ENCODE data around the gene DOCK4. TPM values are rescaled to one million over a fixed set of nuclear protein-coding genes. Genes with fewer than 3 reads are reported as not detected.

The DOCK4 gene
- total RNA-seq, 1 experiment from 2014 or later: 4.9 TPM

DNA sequence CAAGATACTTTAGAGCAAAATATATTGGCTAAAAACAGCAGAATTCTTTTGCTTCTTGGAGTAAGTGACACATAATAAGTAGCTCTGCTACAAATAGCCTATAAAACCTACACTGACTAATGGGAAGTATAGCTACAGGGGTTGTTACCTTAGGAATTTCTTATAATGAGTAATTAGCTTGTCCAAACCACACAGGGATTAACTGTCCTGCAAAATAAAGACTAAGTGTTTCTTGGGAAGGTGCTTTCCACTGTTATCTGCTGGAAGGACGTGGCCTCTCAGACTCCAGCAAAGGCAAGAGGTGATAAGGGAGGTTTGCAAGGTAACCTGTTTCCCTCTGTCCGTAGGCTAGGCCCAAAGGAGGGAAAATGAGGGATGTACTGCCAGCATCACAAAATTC, 302.4 kb downstream of the DOCK4 start:
- H2BK12ac ChIP-seq (ENCODE audit: insufficient read length, low read depth, low read length): no peak overlapping the region
- TF ChIP-seq, protein P1, sequence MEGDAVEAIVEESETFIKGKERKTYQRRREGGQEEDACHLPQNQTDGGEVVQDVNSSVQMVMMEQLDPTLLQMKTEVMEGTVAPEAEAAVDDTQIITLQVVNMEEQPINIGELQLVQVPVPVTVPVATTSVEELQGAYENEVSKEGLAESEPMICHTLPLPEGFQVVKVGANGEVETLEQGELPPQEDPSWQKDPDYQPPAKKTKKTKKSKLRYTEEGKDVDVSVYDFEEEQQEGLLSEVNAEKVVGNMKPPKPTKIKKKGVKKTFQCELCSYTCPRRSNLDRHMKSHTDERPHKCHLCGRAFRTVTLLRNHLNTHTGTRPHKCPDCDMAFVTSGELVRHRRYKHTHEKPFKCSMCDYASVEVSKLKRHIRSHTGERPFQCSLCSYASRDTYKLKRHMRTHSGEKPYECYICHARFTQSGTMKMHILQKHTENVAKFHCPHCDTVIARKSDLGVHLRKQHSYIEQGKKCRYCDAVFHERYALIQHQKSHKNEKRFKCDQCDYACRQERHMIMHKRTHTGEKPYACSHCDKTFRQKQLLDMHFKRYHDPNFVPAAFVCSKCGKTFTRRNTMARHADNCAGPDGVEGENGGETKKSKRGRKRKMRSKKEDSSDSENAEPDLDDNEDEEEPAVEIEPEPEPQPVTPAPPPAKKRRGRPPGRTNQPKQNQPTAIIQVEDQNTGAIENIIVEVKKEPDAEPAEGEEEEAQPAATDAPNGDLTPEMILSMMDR (conservative IDR thresholded peaks at IDR 0.05): no peak
- H3K9ac ChIP-seq (ENCODE audit: extremely low read depth, insufficient read length, low read length): no peak overlapping the region
- no peak for DNase-seq
- H3K79me2 ChIP-seq (ENCODE audit: insufficient read depth, low read length): no peaks in the 10 kb centered on the region
- no peak overlapping the region for H4K5ac ChIP-seq (ENCODE audit: insufficient read length, low read depth, low read length)
- no peak overlapping the region for H2BK15ac ChIP-seq (ENCODE audit: low read depth, low read length)
- WGBS (ENCODE audit: extremely low coverage, insufficient read length, low lambda C conversion rate): no CpG with 5 or more reads among the region's 2 CpGs
- no peak overlapping the region for H2AK5ac ChIP-seq (ENCODE audit: insufficient read length, low read length)
- no peaks in the 10 kb centered on the region for H3K79me1 ChIP-seq (ENCODE audit: insufficient read depth, low read depth, low read length, poor library complexity, severe bottlenecking)
- peaks cover 12 to 16% of the 10 kb centered on the region in 2 experiments for H3K4me1 Mint-ChIP-seq
- no peak overlapping the region for H3K23ac ChIP-seq (ENCODE audit: insufficient read length, low read depth, low read length)
- H2BK5ac ChIP-seq (ENCODE audit: insufficient read length, low read length): no peak overlapping the region
- no peak overlapping the region for H3K14ac ChIP-seq (ENCODE audit: insufficient read depth, low read length)
- no peaks in the 10 kb centered on the region for H3K9me3 ChIP-seq (ENCODE audit: control insufficient read depth, low read depth, low read length)
- no peak overlapping the region for H2BK120ac ChIP-seq (ENCODE audit: low read depth, low read length, poor library complexity, severe bottlenecking)
- H3K27me3 ChIP-seq (ENCODE audit: insufficient read depth, low read length): no peaks in the 10 kb centered on the region
- H3K9me3 Mint-ChIP-seq: no peaks in the 10 kb centered on the region; a peak in 2 of 5 replicates
- H3K4me2 ChIP-seq (ENCODE audit: insufficient read depth, insufficient read length, low read length): no peak overlapping the region
- H3K27ac ChIP-seq (ENCODE audit: insufficient read length, low read depth, low read length): no peak overlapping the region
- no peaks in the 10 kb centered on the region for H3K23me2 ChIP-seq (ENCODE audit: insufficient read length, low read depth, low read length, poor library complexity, severe bottlenecking)
- no peak overlapping the region for H3T11ph ChIP-seq (ENCODE audit: low read length)
- no peaks in the 10 kb centered on the region for H3K27me3 Mint-ChIP-seq (ENCODE audit: low read depth)
- H3K4ac ChIP-seq (ENCODE audit: low read depth, low read length): no peak overlapping the region
- H3K4me1 ChIP-seq (ENCODE audit: insufficient read depth, low read length): no peaks in the 10 kb centered on the region
- H3K27ac Mint-ChIP-seq: no peak overlapping the region
- H4K8ac ChIP-seq (replicated peaks; ENCODE audit: insufficient read length, low read depth, low read length): no peak overlapping the region
- H4K91ac ChIP-seq (ENCODE audit: insufficient read length, low read depth, low read length): no peak overlapping the region
- H2AFZ ChIP-seq (ENCODE audit: low read length): no peak overlapping the region
- no peak overlapping the region for H2BK20ac ChIP-seq (ENCODE audit: low read depth, low read length, poor library complexity, severe bottlenecking)
- peaks cover 0 to 12% (median 3%) of the 10 kb centered on the region in 3 experiments; a peak in 5 of 7 replicates for H3K36me3 Mint-ChIP-seq (ENCODE audit: insufficient read depth in 1 of 3, low read depth in 3 of 3)
- no peak overlapping the region for H3K56ac ChIP-seq (ENCODE audit: insufficient read length, low read depth, low read length)
- H4K20me1 ChIP-seq (ENCODE audit: control insufficient read depth, insufficient read depth, insufficient read length): no peaks in the 10 kb centered on the region
- no peak overlapping the region for H3K4me3 Mint-ChIP-seq
- no peak overlapping the region for H3K18ac ChIP-seq (ENCODE audit: insufficient read length, low read depth, low read length)
